ENCODE measurements around the gene AMOT.

DNA sequence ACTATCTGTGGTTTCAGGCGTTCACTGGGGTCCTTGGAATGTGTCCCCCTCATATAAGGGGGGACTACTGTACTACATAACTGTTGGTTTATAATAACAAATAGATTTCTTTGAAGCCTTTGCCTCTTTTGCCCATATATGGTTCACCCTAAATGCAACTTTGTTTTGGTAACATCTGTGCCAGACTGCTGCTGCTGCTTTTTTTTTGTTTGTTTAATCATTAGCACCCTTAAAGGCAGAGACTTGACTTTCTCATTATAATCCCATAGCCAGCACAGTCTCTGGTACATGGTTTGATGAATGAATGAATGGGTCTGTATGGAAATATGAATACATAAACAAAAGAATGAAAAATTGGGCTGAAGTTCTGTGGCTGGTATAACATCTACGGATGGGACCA, 80.7 kb downstream of the AMOT start:
- TF ChIP-seq, protein P1, sequence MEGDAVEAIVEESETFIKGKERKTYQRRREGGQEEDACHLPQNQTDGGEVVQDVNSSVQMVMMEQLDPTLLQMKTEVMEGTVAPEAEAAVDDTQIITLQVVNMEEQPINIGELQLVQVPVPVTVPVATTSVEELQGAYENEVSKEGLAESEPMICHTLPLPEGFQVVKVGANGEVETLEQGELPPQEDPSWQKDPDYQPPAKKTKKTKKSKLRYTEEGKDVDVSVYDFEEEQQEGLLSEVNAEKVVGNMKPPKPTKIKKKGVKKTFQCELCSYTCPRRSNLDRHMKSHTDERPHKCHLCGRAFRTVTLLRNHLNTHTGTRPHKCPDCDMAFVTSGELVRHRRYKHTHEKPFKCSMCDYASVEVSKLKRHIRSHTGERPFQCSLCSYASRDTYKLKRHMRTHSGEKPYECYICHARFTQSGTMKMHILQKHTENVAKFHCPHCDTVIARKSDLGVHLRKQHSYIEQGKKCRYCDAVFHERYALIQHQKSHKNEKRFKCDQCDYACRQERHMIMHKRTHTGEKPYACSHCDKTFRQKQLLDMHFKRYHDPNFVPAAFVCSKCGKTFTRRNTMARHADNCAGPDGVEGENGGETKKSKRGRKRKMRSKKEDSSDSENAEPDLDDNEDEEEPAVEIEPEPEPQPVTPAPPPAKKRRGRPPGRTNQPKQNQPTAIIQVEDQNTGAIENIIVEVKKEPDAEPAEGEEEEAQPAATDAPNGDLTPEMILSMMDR (IDR thresholded peaks at IDR 0.05) = no peak
- TF ChIP-seq POLR2A (IDR thresholded peaks at IDR 0.05) = no peak

Data from body of pancreas (tissue), 4 donors.